CD4-positive, alpha-beta T cell (primary cell): ENCODE data around the gene GPC6. TPM values are rescaled to one million over a fixed set of nuclear protein-coding genes. Genes with fewer than 3 reads are reported as not detected.

ENCODE experiments used
- ATAC-seq: fragments of 200-7000 bp; cut with Tn5 transposase; one replicate; pipeline ENCODE4 v1.10.0; 2022; ENCODE audit warnings: mild to moderate bottlenecking; ENCODE audit not compliant: poor library complexity
- CTCF ChIA-PET: fragments of 350-600 bp; sonication (Branson Sonifier 250); formaldehyde crosslinking; loops from one replicate; lab custom pipeline; 2021; ENCODE audit warnings: antibody characterized with exemption, inconsistent platforms; lab: Charles Lee
- POLR2A ChIA-PET: fragments of 350-600 bp; sonication (Branson Sonifier 250); formaldehyde crosslinking; loops from one replicate; lab custom pipeline; 2021; ENCODE audit warnings: antibody characterized with exemption, inconsistent platforms; lab: Charles Lee
- DNase-seq, 14 experiments: peaks; one replicate each; pipeline ENCODE4 v3.0.0-alpha.2; 2013 to 2020; ENCODE audit warnings: mixed read lengths in 2 of 14
- H3K27ac ChIP-seq, 2 donors: one replicate each; pipeline versions ENCODE4 v1.5.1 to v1.7.0; 2013; ENCODE audit warnings: low read length in 2 of 2, low read depth in 1 of 2, mild to moderate bottlenecking in 1 of 2
- H3K27me3 ChIP-seq, 2 experiments: 1 replicate in 1 of 2; 2 replicates in 1 of 2; pipeline versions ENCODE4 v1.6.1 to v1.7.0; 2013; ENCODE audit warnings: low read length in 2 of 2, control low read depth in 1 of 2, mild to moderate bottlenecking in 1 of 2, moderate library complexity in 1 of 2; ENCODE audit not compliant: insufficient read depth in 2 of 2, control insufficient read depth in 1 of 2
- H3K36me3 ChIP-seq: one replicate; pipeline ENCODE4 v1.6.1; 2013; ENCODE audit warnings: low read length, control low read depth; ENCODE audit not compliant: insufficient read depth
- H3K4me1 ChIP-seq: one replicate; pipeline ENCODE4 v1.6.1; 2013; ENCODE audit warnings: low read length, control low read depth; ENCODE audit not compliant: insufficient read depth
- H3K4me3 ChIP-seq: one replicate; pipeline ENCODE4 v1.5.1; 2013; ENCODE audit warnings: mild to moderate bottlenecking, low read length, moderate library complexity
- H3K9me3 ChIP-seq, 2 experiments: 1 replicate in 1 of 2; 2 replicates in 1 of 2; pipeline versions ENCODE4 v1.6.1 to v1.7.0; 2013; ENCODE audit warnings: low read length in 2 of 2, mild to moderate bottlenecking in 2 of 2, control low read depth in 1 of 2, moderate library complexity in 1 of 2; ENCODE audit not compliant: control insufficient read depth in 1 of 2, insufficient read depth in 1 of 2
- H3K27ac Mint-ChIP-seq: one replicate; pipeline ENCODE4 v1.8.0; 2020; ENCODE audit warnings: mixed read lengths
- H3K27me3 Mint-ChIP-seq: one replicate; pipeline ENCODE4 v1.8.0; 2021; ENCODE audit warnings: mixed read lengths
- H3K36me3 Mint-ChIP-seq: one replicate; pipeline ENCODE4 v1.8.0; 2021; ENCODE audit warnings: low read depth, mixed read lengths
- H3K4me1 Mint-ChIP-seq: one replicate; pipeline ENCODE4 v1.8.0; 2021; ENCODE audit warnings: low read depth, mixed read lengths
- H3K4me3 Mint-ChIP-seq: one replicate; pipeline ENCODE4 v1.8.0; 2020; ENCODE audit warnings: mild to moderate bottlenecking, mixed read lengths
- H3K9me3 Mint-ChIP-seq: one replicate; pipeline ENCODE4 v1.8.0; 2020; ENCODE audit warnings: mixed read lengths
- CTCF ChIP-seq: fragments of 200-600 bp; IDR thresholded peaks from one replicate; pipeline ENCODE4 v1.8.0; 2022; ENCODE audit warnings: antibody characterized with exemption, mild to moderate bottlenecking
- intact Hi-C, 2 experiments: fragments of 100-400 bp; cut with DNase I in 1 of 2; cut with micrococcal nuclease in 1 of 2; formaldehyde crosslinking; loops; one replicate each; pipeline versions ENCODE4 v1.15.1 to v1.9.0; 2023 to 2025; cut with DNase I, micrococcal nuclease
- total RNA-seq, 174 experiments: library from RNA in 2 of 174; stranded (reverse) in 2 of 174; gene quantifications; one replicate each; pipeline ENCODE4 v1.2.3 and lab custom pipeline; 2021 to 2026

The GPC6 gene
- total RNA-seq, 2 experiments from 2014 or later = not detected

- Histone ChIP-seq H3K4me1 (no peaks in the 10 kb centered on the region), H3K9me3 (no peaks in the 10 kb centered on the region), H3K27me3 (no peaks in the 10 kb centered on the region), H3K4me3 (no peak overlapping the region), H3K27ac (no peak overlapping the region), H3K36me3 (no peaks in the 10 kb centered on the region)
- Mint-ChIP-seq H3K4me1 (no peaks in the 10 kb centered on the region), H3K36me3 (no peaks in the 10 kb centered on the region), H3K27ac (no peak overlapping the region), H3K4me3 (no peak overlapping the region), H3K27me3 (no peaks in the 10 kb centered on the region), H3K9me3 (no peaks in the 10 kb centered on the region)
- ATAC-seq = no peak
- intact Hi-C loops = no loop called here
- DNase-seq = no peak
- POLR2A ChIA-PET = no interaction called here
- no peak for TF ChIP-seq CTCF
- CTCF ChIA-PET = no interaction called here
Measured at GRCh38 chr13:93730780-93731179, 504.2 kb downstream of the GPC6 start.

- CTCF ChIA-PET = no interaction called here
- H3K4me1 Mint-ChIP-seq = no peaks in the 10 kb centered on the region
- Histone ChIP-seq H3K36me3 (no peaks in the 10 kb centered on the region), H3K4me3 (no peak overlapping the region), H3K9me3 (no peaks in the 10 kb centered on the region), H3K27me3 (no peaks in the 10 kb centered on the region), H3K27ac (no peak overlapping the region), H3K4me1 (no peaks in the 10 kb centered on the region)
- intact Hi-C loops = no loop called here
- no peaks in the 10 kb centered on the region for H3K27me3 Mint-ChIP-seq
- H3K4me3 Mint-ChIP-seq = no peak overlapping the region
- POLR2A ChIA-PET = no interaction called here
- no peak overlapping the region for H3K27ac Mint-ChIP-seq
- H3K9me3 Mint-ChIP-seq = no peaks in the 10 kb centered on the region
- no peaks in the 10 kb centered on the region for H3K36me3 Mint-ChIP-seq
- DNase-seq (no peak), ATAC-seq (no peak)
- TF ChIP-seq CTCF = no peak
Measured at GRCh38 chr13:93732186-93732585, 505.6 kb downstream of the GPC6 start.

- Histone ChIP-seq H3K27me3 (no peaks in the 10 kb centered on the region), H3K4me1 (no peaks in the 10 kb centered on the region), H3K36me3 (no peaks in the 10 kb centered on the region), H3K9me3 (no peaks in the 10 kb centered on the region), H3K4me3 (no peak overlapping the region), H3K27ac (no peak overlapping the region)
- no peaks in the 10 kb centered on the region for H3K36me3 Mint-ChIP-seq
- POLR2A ChIA-PET = no interaction called here
- H3K4me3 Mint-ChIP-seq = no peak overlapping the region
- ATAC-seq = no peak
- CTCF ChIA-PET = no interaction called here
- H3K9me3 Mint-ChIP-seq = no peaks in the 10 kb centered on the region
- H3K4me1 Mint-ChIP-seq = no peaks in the 10 kb centered on the region
- intact Hi-C loops = no loop called here
- H3K27me3 Mint-ChIP-seq = no peaks in the 10 kb centered on the region
- no peak for DNase-seq
- no peak overlapping the region for H3K27ac Mint-ChIP-seq
- TF ChIP-seq CTCF = no peak
Measured at GRCh38 chr13:93736081-93736480, 509.5 kb downstream of the GPC6 start.
